ENCODE results near the gene TSPAN33.

GRCh38 chr7:129143724-129144094 is 798 bp upstream of the TSPAN33 start:
- TF ChIP-seq CTCF (IDR thresholded peaks at IDR 0.05), result no peak
- no peak for TF ChIP-seq POLR2A (IDR thresholded peaks at IDR 0.05)
- TF ChIP-seq POLR2AphosphoS5 (IDR thresholded peaks at IDR 0.05), result no peak
- TF ChIP-seq EP300 (IDR thresholded peaks at IDR 0.05), result no peak
